Heart left ventricle (tissue), 16 donors: ENCODE data around the gene VWA1. TPM values are rescaled to one million over a fixed set of nuclear protein-coding genes. Genes with fewer than 3 reads are reported as not detected.
"Not testable (repeated sequence)": the region's sequence is repeated elsewhere in the genome, so short reads cannot be mapped to it uniquely, and the experiment has no call there.

Experiments used
- ATAC-seq, 4 donors: fragments of 200-7000 bp; cut with Tn5 transposase; one replicate each; pipeline ENCODE4 v1.9.1; 2020 to 2022; ENCODE audit warnings: moderate library complexity in 4 of 4, mild to moderate bottlenecking in 3 of 4, moderate number of reproducible peaks in 1 of 4
- DNase-seq, 5 donors: peaks; one replicate each; pipeline ENCODE4 v3.0.0-alpha.2; 2020
- H3K27ac ChIP-seq, 12 donors: fragments of 200-600 bp; sonication (generic) in 4 of 12; one replicate each; pipeline versions ENCODE4 v1.5.0 to v1.8.0; 2016 to 2022; ENCODE audit warnings: mild to moderate bottlenecking in 2 of 12
- H3K27me3 ChIP-seq, 9 donors: fragments of 200-600 bp; sonication (generic) in 2 of 9; one replicate each; pipeline versions ENCODE4 v1.5.1 to v1.8.0; 2016 to 2022; ENCODE audit warnings: mild to moderate bottlenecking in 3 of 9
- H3K36me3 ChIP-seq, 9 donors: fragments of 200-600 bp; sonication (generic) in 2 of 9; one replicate each; pipeline versions ENCODE4 v1.5.0 to v1.8.0; 2018 to 2022; ENCODE audit warnings: mild to moderate bottlenecking in 2 of 9
- H3K4me1 ChIP-seq, 12 donors: fragments of 200-600 bp; sonication (generic) in 4 of 12; one replicate each; pipeline versions ENCODE4 v1.5.0 to v1.8.0; 2016 to 2022; ENCODE audit warnings: mild to moderate bottlenecking in 3 of 12
- H3K4me3 ChIP-seq, 12 donors: fragments of 200-600 bp; sonication (generic) in 4 of 12; one replicate each; pipeline versions ENCODE4 v1.5.0 to v1.8.0; 2017 to 2022; ENCODE audit warnings: mild to moderate bottlenecking in 9 of 12, moderate library complexity in 4 of 12
- H3K9me3 ChIP-seq, 12 donors: fragments of 200-600 bp; sonication (generic) in 4 of 12; one replicate each; pipeline versions ENCODE4 v1.5.0 to v1.8.0; 2016 to 2022; ENCODE audit warnings: mild to moderate bottlenecking in 1 of 12
- POLR2A ChIP-seq, 2 donors: fragments of 450-650 bp; IDR thresholded peaks; one replicate each; pipeline ENCODE4 v1.6.1; 2017; ENCODE audit warnings: antibody characterized with exemption in 2 of 2, mild to moderate bottlenecking in 2 of 2, moderate library complexity in 2 of 2
- WGBS, 4 donors: extraction: QIAGEN DNeasy Blood & Tissue Kit in 2 of 4; methylation state at CpG; one replicate each; pipeline versions ENCODE4 v1.1.5 to v1.1.7; 2013 to 2018; 5-methylcytosine and 5-hydroxymethylcytosine counted together
- intact Hi-C, 10 donors: fragments of 100-400 bp; cut with DNase I; formaldehyde crosslinking; loops; one replicate each; pipeline versions ENCODE4 v1.11.1 to v1.14.2; 2022
- polyA plus RNA-seq, 2 donors: library from polyadenylated mRNA; stranded (reverse); fragments of 200-250 nt; gene quantifications; one replicate each; pipeline ENCODE4 v1.2.3, GENCODE V29; 2013
- total RNA-seq, 9 donors: library from RNA; depleted of rRNA in 2 of 9; stranded (reverse); fragments of >200 nt in 2 of 9; fragmentation: NEBNext Ultra II Directional in 3 of 9; extraction: Animal tissue kit (Norgen Biotek cat#: 25700) in 3 of 9; gene quantifications; one replicate each; pipeline versions ENCODE4 v1.1.0 to v1.2.4, GENCODE V29; 2016 to 2023
- TF ChIP-seq, protein P1 (sequence below), 12 donors: fragments of 200-600 bp; sonication (generic) in 4 of 12; IDR thresholded peaks; one replicate each; pipeline versions ENCODE4 v1.5.0 to v1.8.0; 2018 to 2022; ENCODE audit warnings: antibody characterized with exemption in 12 of 12, mild to moderate bottlenecking in 5 of 12
- donor health status: ischemic (EF 13 %, LVEDD 7.1; RV severe dilation, severe dysfunction).
- donor health status: healthy with polysubstance abuse.
- donor health status: DM: no; HTN: yes; CAD: no.
- donor health status: DM: no; HTN: no; CAD: no.
- donor health status: ischemic (EF 25% LVEDD 6.9; RV normal size, moderate dysfunction).
- donor health status: ischemic (EF 25% LVEDD 5.7; RV mildly dilated, moderate dysfunction).
- donor health status: healthy.
- donor health status: DM: yes; HTN: yes; CAD: no.
- donor health status: ischemic (EF 35%, LVEDD 5.7; RV mildly dilated, moderate dysfunction).
- donor health status: nonischemic (EF 11% LVEDD 7.7; RV severe dilation, severe dysfunction).
- donor health status: DM: yes; HTN: yes; CAD: no.
- donor health status: PGD.
- donor health status: ischemic (EF 29% LVEDD 5.4; RV normal size, mild dysfunction).
- donor health status: nonischemic (EF 23%, LVEDD 6.1; RV moderate dilation, normal function).

The VWA1 gene
- total and polyA plus RNA-seq, 11 donors = 7.0 to 49.5 (median 14.8) TPM

- DNase-seq = no peak
- Histone ChIP-seq H3K36me3 (peaks cover 0 to 77% (median 57%) of the 10 kb centered on the region in 9 donors), H3K9me3 (no peaks in the 10 kb centered on the region), H3K27ac (no peak overlapping the region), H3K4me3 (no peak overlapping the region), H3K4me1 (no peaks in the 10 kb centered on the region), H3K27me3 (no peaks in the 10 kb centered on the region)
- intact Hi-C loops = no loop called here
- ATAC-seq = no peak
- TF ChIP-seq, protein P1, sequence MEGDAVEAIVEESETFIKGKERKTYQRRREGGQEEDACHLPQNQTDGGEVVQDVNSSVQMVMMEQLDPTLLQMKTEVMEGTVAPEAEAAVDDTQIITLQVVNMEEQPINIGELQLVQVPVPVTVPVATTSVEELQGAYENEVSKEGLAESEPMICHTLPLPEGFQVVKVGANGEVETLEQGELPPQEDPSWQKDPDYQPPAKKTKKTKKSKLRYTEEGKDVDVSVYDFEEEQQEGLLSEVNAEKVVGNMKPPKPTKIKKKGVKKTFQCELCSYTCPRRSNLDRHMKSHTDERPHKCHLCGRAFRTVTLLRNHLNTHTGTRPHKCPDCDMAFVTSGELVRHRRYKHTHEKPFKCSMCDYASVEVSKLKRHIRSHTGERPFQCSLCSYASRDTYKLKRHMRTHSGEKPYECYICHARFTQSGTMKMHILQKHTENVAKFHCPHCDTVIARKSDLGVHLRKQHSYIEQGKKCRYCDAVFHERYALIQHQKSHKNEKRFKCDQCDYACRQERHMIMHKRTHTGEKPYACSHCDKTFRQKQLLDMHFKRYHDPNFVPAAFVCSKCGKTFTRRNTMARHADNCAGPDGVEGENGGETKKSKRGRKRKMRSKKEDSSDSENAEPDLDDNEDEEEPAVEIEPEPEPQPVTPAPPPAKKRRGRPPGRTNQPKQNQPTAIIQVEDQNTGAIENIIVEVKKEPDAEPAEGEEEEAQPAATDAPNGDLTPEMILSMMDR (IDR thresholded peaks at IDR 0.05) = no peak
- no peak for TF ChIP-seq POLR2A (IDR thresholded peaks at IDR 0.05)
- 86 to 97% (median 94%) methylated on average over 16 of the region's 16 CpGs for WGBS, 4 donors
Observed at GRCh38 chr1:1483714-1484113, 48.2 kb downstream of the VWA1 start.

DNA sequence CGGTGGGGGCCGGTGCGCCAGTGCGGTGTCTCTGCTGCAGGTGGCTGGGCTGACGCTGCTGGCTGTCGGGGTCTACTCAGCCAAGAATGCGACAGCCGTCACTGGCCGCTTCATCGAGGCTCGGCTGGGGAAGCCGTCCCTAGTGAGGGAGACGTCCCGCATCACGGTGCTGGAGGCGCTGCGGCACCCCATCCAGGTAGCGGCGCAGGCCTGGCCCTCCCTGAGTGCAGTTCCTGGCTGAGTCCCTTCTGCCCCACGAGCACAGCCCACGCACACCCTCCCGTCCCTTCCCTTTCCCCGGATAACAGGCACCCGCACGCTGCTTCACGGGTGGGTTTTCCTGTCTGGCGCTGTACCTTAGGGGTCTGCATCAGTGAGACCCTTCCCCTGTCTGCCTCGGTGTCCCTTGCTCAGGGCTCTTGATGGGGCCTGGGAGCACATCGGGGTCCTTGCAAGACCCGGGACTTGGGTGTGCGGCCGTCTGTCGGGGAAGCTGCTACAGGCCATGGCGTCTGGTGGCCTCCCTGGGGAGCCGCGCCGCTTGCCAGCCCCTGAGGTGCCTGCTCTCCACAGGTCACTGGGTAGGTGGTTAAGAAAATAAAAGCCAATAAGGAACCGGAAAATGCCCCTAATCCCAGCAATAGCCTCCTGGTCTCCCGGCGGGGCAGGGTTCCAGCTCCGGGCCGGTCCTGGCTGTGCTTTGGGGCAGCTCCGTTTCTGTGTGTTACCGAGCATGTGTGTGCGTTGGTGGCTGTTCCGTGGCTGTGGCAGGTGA, 49.7 kb downstream of the VWA1 start:
- H3K27me3 ChIP-seq, H3K4me3 ChIP-seq, ATAC-seq, DNase-seq, H3K9me3 ChIP-seq, H3K27ac ChIP-seq, intact Hi-C loops, H3K4me1 ChIP-seq: not testable (repeated sequence)
- WGBS, 4 donors = 92 to 95% (median 93%) methylated on average over 32 to 42 of the region's 46 CpGs
- H3K36me3 ChIP-seq = peaks cover 0 to 81% (median 70%) of the 10 kb centered on the region in 9 donors

- DNase-seq, H3K4me3 ChIP-seq, H3K4me1 ChIP-seq, H3K9me3 ChIP-seq, intact Hi-C loops, H3K27me3 ChIP-seq, H3K27ac ChIP-seq, ATAC-seq: not testable (repeated sequence)
- peaks cover 0 to 84% (median 70%) of the 10 kb centered on the region in 9 donors for H3K36me3 ChIP-seq
- 93 to 95% (median 94%) methylated on average over 21 to 31 of the region's 31 CpGs for WGBS, 4 donors
Observed at GRCh38 chr1:1485755-1486317, 50.3 kb downstream of the VWA1 start.

- Histone ChIP-seq H3K27me3 (no peaks in the 10 kb centered on the region), H3K4me3 (no peak overlapping the region), H3K27ac (no peak overlapping the region), H3K4me1 (no peaks in the 10 kb centered on the region), H3K9me3 (peaks cover 0 to 13% (median 0%) of the 10 kb centered on the region in 12 donors), H3K36me3 (peaks cover 0 to 90% (median 74%) of the 10 kb centered on the region in 9 donors)
- ATAC-seq (no peak), DNase-seq (no peak)
- TF ChIP-seq, protein P1 (IDR thresholded peaks at IDR 0.05) = no peak
- no peak for TF ChIP-seq POLR2A (IDR thresholded peaks at IDR 0.05)
- intact Hi-C loops = no loop called here
- WGBS, 4 donors = 93 to 96% (median 94%) methylated on average over 16 to 18 of the region's 18 CpGs
Observed at GRCh38 chr1:1487701-1488100, 52.2 kb downstream of the VWA1 start.

DNA sequence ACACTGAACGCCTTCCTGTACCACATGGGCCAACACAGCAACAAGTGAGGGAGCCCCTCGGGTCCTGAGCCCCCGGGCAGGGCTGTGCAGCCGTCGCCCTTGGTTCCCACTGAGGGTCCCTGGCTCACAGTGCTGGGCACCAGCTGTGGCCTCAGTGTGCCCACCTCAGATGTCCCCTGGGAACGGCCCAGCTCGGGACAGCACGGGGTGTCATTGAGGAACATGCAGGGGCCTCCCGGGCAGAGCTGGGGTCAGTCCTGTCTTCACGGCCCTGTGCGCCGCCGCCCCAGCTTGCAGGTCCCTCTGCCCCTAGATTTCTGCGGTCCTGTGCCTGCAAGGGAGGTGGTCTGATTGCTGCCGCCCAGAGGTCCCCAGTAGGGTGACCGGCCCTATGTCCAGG, 53.7 kb downstream of the VWA1 start:
- Histone ChIP-seq H3K9me3 (peaks cover 0 to 25% (median 8%) of the 10 kb centered on the region in 12 donors), H3K36me3 (peaks cover 0 to 88% (median 64%) of the 10 kb centered on the region in 9 donors), H3K4me1 (no peaks in the 10 kb centered on the region), H3K4me3 (no peak overlapping the region), H3K27ac (no peak overlapping the region), H3K27me3 (no peaks in the 10 kb centered on the region)
- ATAC-seq = no peak
- WGBS, 4 donors = 91 to 96% (median 95%) methylated on average over 8 to 16 of the region's 16 CpGs
- DNase-seq = no peak
- intact Hi-C loops = no loop called here
- TF ChIP-seq POLR2A (IDR thresholded peaks at IDR 0.05) = no peak
- TF ChIP-seq, protein P1 (IDR thresholded peaks at IDR 0.05) = no peak
